LNCAP (cell line): ENCODE data around the gene QRICH1.

Experiments
- TF ChIP-seq, protein P1 (sequence below): fragments of 450-650 bp; IDR thresholded peaks from 2 replicates; pipeline ENCODE4 v1.5.1; 2017; ENCODE audit warnings: mild to moderate bottlenecking

Gene QRICH1

DNA sequence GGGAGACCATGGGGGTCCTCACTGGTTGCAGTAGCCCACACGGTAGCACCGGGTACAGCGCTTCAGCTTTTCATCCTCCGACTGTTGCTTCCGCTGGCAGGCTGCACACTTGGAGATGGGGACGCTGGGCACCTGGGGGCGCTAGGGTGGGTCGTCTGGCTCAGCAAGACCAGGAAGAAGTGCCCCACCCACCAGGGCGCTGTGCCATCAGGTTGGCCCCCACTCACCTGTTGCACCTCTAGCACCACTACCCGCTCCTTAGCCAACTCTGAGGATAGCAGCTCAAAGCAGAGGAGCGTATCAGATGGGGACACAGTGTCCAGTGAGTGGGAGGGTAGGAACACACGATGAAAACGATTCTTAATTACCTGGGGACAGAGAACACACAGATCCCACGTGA, 18.4 kb upstream of the QRICH1 start:
- TF ChIP-seq, protein P1, sequence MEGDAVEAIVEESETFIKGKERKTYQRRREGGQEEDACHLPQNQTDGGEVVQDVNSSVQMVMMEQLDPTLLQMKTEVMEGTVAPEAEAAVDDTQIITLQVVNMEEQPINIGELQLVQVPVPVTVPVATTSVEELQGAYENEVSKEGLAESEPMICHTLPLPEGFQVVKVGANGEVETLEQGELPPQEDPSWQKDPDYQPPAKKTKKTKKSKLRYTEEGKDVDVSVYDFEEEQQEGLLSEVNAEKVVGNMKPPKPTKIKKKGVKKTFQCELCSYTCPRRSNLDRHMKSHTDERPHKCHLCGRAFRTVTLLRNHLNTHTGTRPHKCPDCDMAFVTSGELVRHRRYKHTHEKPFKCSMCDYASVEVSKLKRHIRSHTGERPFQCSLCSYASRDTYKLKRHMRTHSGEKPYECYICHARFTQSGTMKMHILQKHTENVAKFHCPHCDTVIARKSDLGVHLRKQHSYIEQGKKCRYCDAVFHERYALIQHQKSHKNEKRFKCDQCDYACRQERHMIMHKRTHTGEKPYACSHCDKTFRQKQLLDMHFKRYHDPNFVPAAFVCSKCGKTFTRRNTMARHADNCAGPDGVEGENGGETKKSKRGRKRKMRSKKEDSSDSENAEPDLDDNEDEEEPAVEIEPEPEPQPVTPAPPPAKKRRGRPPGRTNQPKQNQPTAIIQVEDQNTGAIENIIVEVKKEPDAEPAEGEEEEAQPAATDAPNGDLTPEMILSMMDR, result no peak

DNA sequence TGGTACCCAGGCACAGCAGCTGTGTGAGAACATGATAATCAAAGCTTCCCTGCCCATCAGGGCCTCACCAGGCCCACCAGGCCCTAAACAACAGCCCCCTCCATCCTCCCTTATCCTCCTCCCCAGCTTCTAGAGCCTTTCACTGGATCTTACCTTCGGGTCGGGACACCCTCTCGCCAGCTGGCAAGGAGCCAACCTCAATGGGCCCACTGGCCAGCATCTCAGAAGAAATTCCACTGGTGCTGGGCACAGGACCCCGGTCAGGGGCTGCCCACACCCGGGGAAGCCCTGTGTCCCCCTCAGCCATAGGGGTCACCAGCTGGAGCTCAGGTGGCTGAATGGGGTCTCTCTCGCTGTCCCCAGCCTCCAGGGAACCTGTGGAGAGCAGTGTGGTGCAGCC, 17.5 kb upstream of the QRICH1 start:
- TF ChIP-seq, protein P1, result no peak

DNA sequence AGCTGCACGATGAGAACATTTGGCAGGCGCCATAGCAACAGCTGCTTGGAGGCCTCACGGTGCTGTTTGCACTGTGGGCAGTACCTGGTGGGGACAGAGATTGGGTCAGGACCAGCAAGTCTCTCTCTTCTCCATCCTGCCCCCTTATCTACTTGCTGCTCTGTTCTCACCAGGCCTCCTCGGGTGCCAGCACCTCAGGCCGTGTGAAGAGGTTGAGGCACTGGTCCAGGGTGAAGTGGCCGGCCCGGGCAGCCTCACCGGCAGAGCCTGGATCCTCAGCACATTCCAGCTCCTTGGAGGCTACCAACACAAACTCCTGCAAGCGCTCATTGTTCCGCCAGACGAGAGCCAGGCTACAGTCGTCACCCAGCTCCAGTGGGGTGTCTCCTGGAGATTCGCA, 16.9 kb upstream of the QRICH1 start:
- TF ChIP-seq, protein P1, result no peak

DNA sequence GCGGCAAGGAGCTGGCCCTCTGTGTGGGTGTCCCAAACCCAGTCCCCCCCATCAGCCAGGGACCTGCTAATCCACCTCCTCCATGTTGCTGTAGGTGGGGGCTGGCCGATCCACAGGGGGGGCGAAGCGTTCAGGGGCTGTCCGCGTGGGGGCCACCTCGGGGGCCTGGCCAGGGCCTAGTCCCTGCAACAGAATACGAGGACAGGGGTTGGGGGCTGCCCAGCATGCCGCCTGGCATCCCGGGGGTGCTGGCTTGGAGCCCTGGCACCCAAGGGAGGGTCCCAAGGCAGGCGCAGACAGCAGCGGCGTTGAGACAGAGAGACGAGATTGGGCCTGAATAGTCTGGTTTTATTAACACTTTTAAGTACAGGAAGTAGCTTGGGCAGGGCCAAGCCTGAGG, 14.5 kb upstream of the QRICH1 start:
- TF ChIP-seq, protein P1, result no peak

DNA sequence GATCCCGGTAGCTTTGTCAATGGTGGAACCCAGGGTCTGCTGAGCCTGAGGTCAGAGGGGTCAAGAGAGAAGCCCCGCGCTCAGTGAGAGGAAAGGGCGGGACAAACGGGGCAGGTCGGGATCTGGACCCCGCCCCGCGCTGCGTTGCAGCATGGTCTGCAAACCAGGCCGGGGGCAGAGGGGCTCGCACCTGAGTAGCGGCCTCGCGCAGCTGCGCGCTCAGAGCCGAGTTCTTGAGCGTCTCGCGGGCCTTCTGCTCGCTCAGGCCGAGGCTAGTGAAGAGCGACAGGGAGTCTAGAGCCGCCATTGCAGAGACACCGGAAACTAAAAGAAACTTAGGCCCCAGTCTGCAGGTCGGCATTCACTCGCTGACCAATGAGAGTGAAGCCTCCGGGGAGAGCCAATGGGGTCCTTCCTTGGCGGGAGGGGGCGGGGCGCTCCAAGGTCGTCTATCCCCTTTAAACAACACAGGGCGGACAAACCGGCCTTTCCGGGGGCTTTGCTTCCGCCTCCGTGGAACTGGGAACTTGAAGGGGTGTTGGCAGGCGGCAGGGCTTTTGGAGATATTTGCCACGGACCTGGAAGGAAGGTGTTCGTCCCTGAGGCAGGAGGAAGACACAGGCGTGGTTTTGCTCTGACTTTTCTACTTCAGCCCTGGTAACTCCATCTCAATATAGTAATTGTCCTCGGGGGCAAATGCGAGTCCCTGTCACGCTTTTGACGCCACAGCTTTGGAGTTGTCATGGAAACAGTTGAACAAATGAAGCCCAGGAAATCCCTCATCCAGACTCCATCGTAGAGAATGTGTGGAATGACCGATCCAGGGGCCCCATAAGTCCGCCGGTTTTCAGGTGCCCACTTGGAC, 10.8 kb upstream of the QRICH1 start, which contains the start of gene QARS1:
Gene QARS1 (minus strand): TSS at position 331 of the 865 bp plus-strand sequence. CDS start 24 bp downstream, at position 307.
- TF ChIP-seq, protein P1, result no peak

DNA sequence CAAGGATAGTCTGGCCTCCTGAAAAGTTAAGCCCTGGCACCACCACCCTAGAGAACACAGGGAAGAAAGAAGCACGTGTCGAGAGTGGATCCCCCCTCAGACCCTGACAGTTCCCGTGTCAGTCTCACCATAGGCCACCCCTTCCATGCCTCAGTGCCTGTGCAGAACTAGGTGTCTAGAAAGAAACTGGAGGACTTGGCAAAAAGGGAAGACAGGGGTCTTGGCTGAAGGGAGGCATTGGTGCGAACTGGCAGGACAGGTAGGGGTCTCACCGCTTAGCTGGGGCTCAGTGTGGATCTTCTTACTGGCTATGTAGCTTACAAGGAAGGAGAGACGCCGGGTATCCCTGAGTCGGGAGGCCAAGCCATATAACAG, 10.2 kb upstream of the QRICH1 start:
- TF ChIP-seq, protein P1, result no peak

DNA sequence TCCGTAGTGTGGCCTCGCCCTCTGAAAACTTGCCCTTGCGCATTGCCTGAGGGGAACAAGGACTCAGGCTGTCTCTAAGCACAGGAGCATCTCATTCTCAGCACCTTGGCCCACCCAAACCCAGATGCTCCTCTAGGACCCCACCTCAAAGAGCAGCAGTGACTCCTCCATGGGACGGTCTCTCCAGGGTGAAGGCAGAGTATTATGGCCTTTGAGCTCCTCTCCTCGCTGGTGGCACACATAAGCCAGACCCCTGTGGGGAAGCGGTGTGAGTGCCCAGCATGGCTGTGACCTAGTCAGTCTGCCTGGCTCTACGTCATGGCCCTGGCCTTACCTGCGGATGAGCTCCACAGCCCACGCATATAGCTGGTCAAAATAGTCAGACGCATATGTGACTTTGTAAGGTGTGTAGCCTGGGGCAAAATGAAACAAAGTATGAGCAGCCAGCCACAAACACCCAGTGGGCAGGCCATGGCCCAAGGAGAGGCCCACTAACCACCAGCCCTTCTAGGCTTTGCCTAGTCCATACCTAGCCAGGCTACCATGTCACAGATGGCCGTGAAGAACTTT, 6.3 kb upstream of the QRICH1 start:
- TF ChIP-seq, protein P1, result no peak
